Measurements from ENCODE around the gene ATP6V0B. TPM values are rescaled to one million over a fixed set of nuclear protein-coding genes. Genes with fewer than 3 reads are reported as not detected.

The ATP6V0B gene
- total and polyA plus RNA-seq, 10 of the 15 experiments (the other 5 are each of a cell fraction or from before 2014, with no cell fraction given) = 65.3 to 250 (median 144) TPM

- TF ChIP-seq ATF2 (IDR thresholded peaks at IDR 0.05; ENCODE audit: low read length) = no peak
- peak; percentile 63 for TF ChIP-seq CEBPZ (IDR thresholded peaks at IDR 0.05; ENCODE audit: low read depth, low read length)
- TF ChIP-seq CBFB (IDR thresholded peaks at IDR 0.05; ENCODE audit: low read depth) = no peak
- peak; percentile 89 for TF ChIP-seq SP1 (IDR thresholded peaks at IDR 0.05; ENCODE audit: low read depth, low read length)
- no peak for TF ChIP-seq HDAC2 (IDR thresholded peaks at IDR 0.05)
- peak; percentile 78 for TF ChIP-seq RAD51 (IDR thresholded peaks at IDR 0.05)
- TF ChIP-seq DPF2 (IDR thresholded peaks at IDR 0.05) = no peak
- TF ChIP-seq RCOR1 (conservative IDR thresholded peaks at IDR 0.05; ENCODE audit: low read depth, low read length) = no peak
- TF ChIP-seq FOXK2 (IDR thresholded peaks at IDR 0.05) = no peak
- TF ChIP-seq EZH2 (IDR thresholded peaks at IDR 0.05; ENCODE audit: borderline replicate concordance, control insufficient read depth, low read depth, low read length) = no peak
- peak; percentile 83 for TF ChIP-seq E2F8 (IDR thresholded peaks at IDR 0.05; ENCODE audit: low read depth, partially characterized antibody)
- no peak for TF ChIP-seq YBX1 (IDR thresholded peaks at IDR 0.05)
- no peak for TF ChIP-seq MTA3 (IDR thresholded peaks at IDR 0.05; ENCODE audit: borderline replicate concordance, low read length)
- TF ChIP-seq PKNOX1 (IDR thresholded peaks at IDR 0.05) = peak; percentile 48; the same call in 1 of the 2 replicates
- no peak for TF ChIP-seq ZBED1 (IDR thresholded peaks at IDR 0.05; ENCODE audit: borderline replicate concordance)
- TF ChIP-seq IKZF2 (IDR thresholded peaks at IDR 0.05) = no peak
- no peak for TF ChIP-seq SUPT20H (IDR thresholded peaks at IDR 0.05; ENCODE audit: borderline replicate concordance, control insufficient read depth, low read depth, low read length)
- no peak for TF ChIP-seq BRCA1 (IDR thresholded peaks at IDR 0.05; ENCODE audit: low read depth, low read length)
- no peak for TF ChIP-seq RUNX3 (IDR thresholded peaks at IDR 0.05; ENCODE audit: low read length)
- no peak for TF ChIP-seq RAD21 (IDR thresholded peaks at IDR 0.05; ENCODE audit: insufficient read depth, low read depth, low read length)
- no peak for TF ChIP-seq ZZZ3 (IDR thresholded peaks at IDR 0.05; ENCODE audit: control insufficient read depth, insufficient read length, low read depth)
- TF ChIP-seq HDGF (IDR thresholded peaks at IDR 0.05) = no peak; the same call in 1 of the 2 replicates
- TF ChIP-seq POU2F2 (IDR thresholded peaks at IDR 0.05; ENCODE audit: borderline replicate concordance, low read depth, low read length) = no peak
- no peak for TF ChIP-seq ESRRA (IDR thresholded peaks at IDR 0.05; ENCODE audit: low read length)
- no peak for TF ChIP-seq GATAD2B (conservative IDR thresholded peaks at IDR 0.05; ENCODE audit: low read depth)
These were observed 4.9 kb upstream of the ATP6V0B start, which contains the start of gene DPH2 (continued) for GRCh38 chr1:43969746-43970466.

Data from GM12878 (cell line).